GM21786 (cell line): ENCODE results near the gene GSTT2B.
"Not testable (repeated sequence)": the region's sequence is repeated elsewhere in the genome, so short reads cannot be mapped to it uniquely, and the experiment has no call there.

Experiments used
- ATAC-seq: cut with Tn5 transposase; IDR thresholded peaks from one replicate; pipeline ENCODE4 v1.9.1; 2021; ENCODE audit not compliant: unreplicated experiment

GSTT2B gene

GRCh38 chr22:23986089-23986488, 25.1 kb upstream of the GSTT2B start:
- not testable (repeated sequence) for ATAC-seq

DNA sequence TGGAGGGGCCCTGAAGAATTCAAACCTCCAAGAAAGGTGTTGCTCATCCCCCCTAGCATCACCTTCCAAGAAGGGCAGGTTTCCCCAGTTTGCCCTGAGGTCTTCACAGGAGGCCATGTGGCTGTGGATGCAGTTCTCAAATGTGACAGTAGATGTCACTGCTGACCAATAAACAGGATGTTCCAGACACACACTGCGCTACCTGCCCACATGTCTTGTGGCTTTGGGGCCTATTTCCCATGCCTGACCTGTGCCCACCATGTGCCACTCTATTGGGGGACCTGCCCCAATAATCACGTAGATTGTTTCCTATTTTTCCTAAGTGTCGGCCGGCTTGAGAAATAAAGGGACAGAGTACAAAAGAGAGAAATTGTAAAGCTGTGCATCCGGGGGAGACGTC, 23.4 kb upstream of the GSTT2B start:
- ATAC-seq = no peak

DNA sequence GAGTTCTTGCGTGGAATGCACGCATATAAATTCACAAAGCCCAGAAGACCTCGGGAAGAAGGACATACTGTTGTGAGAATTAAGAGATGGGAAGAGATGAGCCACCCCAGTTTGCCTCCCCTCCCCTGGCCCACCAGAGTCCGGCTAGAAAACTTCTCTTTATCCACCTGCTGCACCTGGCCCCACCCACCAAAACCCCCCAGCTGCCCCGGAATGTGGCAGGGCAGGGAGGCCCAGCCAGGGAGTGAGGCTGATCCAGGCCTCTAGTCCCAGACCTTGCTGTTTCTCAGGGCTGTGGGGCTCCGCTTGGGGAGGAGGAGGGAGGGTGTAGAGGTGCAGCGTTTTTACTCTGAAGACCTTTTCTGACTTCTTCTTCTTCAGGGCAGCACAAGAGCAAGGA, 19.6 kb upstream of the GSTT2B start:
- not testable (repeated sequence) for ATAC-seq

GRCh38 chr22:23979557-23980240, 18.7 kb upstream of the GSTT2B start, which contains the start of gene GSTT2:
Gene GSTT2, plus strand, starts transcription at chr22:23980134.
- ATAC-seq = not testable (repeated sequence)

GRCh38 chr22:23977304-23977703, 16.3 kb upstream of the GSTT2B start:
- ATAC-seq = not testable (repeated sequence)

DNA sequence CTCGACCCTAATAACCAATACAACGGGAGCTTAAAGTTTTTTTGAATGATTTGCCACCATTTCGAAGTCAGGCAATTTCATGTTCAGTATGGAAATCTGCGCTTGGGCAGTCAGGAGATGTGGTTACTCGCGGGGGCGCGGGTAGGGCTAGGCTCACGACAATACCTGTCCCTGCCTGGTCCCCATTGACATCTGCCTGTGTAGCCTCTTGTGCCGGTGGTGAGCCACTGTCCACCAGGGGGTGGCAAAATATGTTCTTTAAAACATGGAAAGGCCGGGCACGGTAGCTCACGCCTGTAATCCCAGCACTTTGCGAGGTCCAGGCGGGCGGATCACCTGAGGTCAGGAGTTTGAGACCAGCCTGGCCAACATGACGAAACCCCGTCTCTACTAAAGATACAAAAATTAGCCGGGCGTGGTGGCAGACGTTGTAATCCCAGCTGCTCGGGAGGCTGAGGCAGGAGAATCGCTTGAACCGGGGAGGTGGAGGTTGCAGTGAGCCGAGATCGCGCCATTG, 13.9 kb upstream of the GSTT2B start:
- ATAC-seq = not testable (repeated sequence)

- ATAC-seq = peak; percentile 97
These were observed 13.3 kb upstream of the GSTT2B start, which contains the start of gene DDT for GRCh38 chr22:23974345-23974744. Gene DDT, minus strand, starts transcription at chr22:23974441. Its CDS starts 27 bp downstream, at chr22:23974414.

- not testable (repeated sequence) for ATAC-seq
These were observed 10.9 kb upstream of the GSTT2B start for GRCh38 chr22:23971927-23972326.

DNA sequence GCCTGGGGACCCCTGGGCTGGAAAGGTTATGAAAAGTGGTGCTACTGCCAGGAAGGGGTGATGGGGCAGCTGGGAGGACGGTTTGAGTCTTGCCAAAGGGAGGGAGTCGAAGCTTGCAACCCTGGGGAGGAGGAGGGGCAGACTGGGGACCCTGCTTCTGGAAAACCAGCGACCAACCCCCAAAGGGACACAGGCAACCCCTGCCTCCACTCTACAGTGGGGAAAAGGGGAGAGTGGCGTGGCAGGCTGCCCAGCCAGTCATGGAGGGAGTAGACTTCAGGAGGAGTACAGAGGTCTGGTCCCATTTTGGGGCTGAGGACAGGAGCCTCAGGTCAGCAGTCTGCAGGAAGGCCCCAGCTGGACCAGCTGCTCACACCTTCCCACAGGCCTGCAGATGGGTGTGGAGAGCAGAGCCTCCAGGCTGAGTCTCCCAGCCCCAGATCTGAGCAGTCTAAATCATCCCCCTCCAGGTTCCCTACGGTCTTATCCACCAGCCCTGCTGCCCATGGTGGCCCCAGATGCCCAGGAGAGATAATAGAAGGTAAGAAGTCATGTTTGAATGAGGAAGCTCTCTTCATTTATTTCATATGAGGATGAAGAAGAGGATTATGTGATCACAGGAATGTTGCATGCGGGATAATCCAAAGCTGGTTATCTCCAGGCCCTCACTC, 10.0 kb upstream of the GSTT2B start:
- no peak for ATAC-seq

DNA sequence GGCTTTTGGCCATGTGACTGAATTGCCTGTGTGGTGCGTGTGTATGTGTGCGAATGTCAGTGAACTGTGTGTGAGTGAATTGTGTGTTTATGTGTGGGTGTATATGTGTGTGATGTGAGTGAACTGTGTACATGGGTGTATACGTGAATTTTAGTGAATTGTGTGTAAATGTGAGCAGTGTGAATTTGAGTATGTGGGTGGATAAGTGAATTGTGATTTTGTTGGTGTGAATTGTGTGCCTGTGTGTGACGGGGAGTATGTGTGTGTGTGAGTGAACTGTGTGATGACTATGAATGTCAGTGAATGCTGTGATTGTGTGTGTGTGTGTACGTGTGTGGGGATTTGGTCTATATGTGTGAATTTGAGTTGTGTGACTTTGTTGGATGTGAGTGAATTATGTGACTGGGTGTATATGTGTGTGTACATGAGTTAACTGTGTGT, 9.2 kb upstream of the GSTT2B start:
- ATAC-seq = no peak

GRCh38 chr22:23969071-23969470, 8.1 kb upstream of the GSTT2B start:
- ATAC-seq = no peak

GRCh38 chr22:23966568-23966967, 5.6 kb upstream of the GSTT2B start, which contains the start of gene DDTL:
Gene DDTL, plus strand, starts transcription at chr22:23966888. Its CDS starts 27 bp downstream, at chr22:23966915.
- peak; percentile 94 for ATAC-seq

DNA sequence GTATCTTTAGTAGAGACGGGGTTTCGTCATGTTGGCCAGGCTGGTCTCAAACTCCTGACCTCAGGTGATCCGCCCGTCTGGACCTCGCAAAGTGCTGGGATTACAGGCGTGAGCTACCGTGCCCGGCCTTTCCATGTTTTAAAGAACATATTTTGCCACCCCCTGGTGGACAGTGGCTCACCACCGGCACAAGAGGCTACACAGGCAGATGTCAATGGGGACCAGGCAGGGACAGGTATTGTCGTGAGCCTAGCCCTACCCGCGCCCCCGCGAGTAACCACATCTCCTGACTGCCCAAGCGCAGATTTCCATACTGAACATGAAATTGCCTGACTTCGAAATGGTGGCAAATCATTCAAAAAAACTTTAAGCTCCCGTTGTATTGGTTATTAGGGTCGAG, 5.1 kb upstream of the GSTT2B start:
- ATAC-seq = peak; percentile 24

- not testable (repeated sequence) for ATAC-seq
These were observed 4.6 kb downstream of the GSTT2B start for GRCh38 chr22:23956301-23956900.

DNA sequence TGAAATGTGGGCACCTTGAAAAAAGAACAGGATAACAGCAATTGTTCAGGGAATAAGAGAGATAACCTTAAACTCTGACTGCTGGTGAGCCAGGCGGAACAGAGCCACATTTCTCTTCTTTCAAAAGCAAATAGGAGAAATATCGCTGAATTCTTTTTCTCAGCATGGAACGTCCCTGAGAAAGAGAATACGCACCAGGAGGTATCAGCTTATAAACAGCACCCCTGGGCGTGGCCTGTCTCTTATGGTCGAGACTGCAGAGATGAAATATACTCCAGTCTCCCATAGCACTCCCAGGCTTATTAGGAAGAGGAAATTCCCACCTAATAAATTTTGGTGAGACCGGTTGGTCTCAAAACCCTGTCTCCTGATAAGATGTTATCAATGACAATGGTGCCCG, 5.1 kb downstream of the GSTT2B start:
- not testable (repeated sequence) for ATAC-seq

DNA sequence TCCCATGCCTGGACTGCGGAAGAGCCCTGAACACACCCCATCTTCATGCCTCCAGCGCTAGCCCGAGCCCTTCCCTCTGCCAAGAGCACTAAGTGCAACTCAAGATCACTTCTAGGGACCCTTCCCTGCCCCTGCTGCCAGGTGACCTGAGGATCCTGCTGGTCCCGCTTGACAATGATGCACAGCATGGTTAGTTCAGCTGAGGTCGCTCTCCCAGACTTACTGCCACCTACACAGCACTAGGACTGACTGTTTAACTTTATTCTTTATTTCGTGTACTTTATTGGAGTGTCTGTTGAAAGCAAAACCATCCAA, 6.0 kb downstream of the GSTT2B start:
- not testable (repeated sequence) for ATAC-seq

DNA sequence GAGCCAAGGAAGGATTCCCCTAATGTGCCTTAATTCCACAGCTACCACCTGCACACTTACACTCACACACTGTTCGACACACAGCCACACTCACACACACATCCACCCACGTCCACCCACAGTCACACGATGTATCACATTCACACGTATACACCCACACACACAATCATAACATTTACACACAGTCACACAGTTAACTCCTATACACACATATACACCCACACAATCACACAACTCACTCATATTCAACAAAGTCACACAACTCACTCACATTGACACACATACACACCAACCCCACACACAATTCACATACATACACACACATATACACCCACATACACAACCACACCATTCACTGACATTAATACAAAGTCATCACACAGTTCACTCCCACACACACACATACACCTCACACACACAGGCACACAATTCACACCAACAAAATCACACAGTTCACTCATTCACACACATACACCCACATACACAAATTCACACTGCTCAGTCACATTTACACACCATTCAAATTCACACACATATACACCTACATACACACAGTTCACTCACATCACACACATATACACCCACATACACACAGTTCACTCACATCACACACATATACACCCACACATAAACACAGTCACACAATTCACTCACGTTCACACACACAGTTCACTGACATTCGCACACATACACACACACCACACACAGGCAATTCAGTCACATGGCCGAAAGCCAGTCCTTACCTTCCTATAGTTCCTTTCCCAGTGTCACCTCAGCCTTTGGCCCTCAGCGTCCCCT, 6.6 kb downstream of the GSTT2B start:
- ATAC-seq = not testable (repeated sequence)

- not testable (repeated sequence) for ATAC-seq
These were observed 7.5 kb downstream of the GSTT2B start for GRCh38 chr22:23953485-23953884.

GRCh38 chr22:23952794-23953405, 8.1 kb downstream of the GSTT2B start:
- ATAC-seq = not testable (repeated sequence)

GRCh38 chr22:23951383-23951782, 9.6 kb downstream of the GSTT2B start:
- ATAC-seq = not testable (repeated sequence)
